HG03066 (cell line): Measurements from ENCODE around the gene NKX2-3.

Source experiments
- ATAC-seq: cut with Tn5 transposase; IDR thresholded peaks from one replicate; pipeline ENCODE4 v1.9.1; 2021; ENCODE audit warnings: low read depth; ENCODE audit not compliant: unreplicated experiment

The NKX2-3 gene

GRCh38 chr10:99573790-99574189 lies 41.0 kb downstream of the NKX2-3 start:
- no peak for ATAC-seq

GRCh38 chr10:99579971-99580370 lies 47.2 kb downstream of the NKX2-3 start:
- no peak for ATAC-seq

DNA sequence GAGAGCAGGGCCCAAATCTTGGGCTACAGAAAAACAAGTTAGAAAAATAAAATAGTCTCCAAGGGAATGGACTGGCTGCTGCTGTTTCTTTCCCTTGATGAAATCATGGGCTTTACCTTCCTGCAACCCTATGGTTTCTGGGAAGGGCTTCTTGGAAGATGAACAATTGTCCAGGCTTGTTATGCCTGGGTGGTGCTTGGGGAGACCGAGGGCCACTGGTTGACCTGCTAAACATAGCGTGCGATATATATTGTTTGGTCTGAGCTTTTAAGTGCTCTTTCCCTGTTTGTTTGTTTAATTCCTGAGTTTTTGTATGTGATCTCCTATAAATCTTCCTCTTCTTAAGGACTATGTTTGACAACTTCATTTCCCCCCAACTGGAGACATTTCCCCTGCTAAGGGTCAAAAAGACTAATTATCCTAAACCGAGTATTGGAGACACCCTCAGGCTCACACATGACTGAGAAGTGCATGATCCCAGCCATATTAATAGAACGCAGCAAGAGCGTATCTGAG lies 49.6 kb downstream of the NKX2-3 start:
- ATAC-seq, result no peak

- ATAC-seq, result no peak
Measured at GRCh38 chr10:99583687-99584086, 50.9 kb downstream of the NKX2-3 start.
